HEK293 (cell line): ENCODE data around the gene USP32.

Source experiments
- CTCF ChIP-seq: fragments of 450-650 bp; formaldehyde crosslinking; IDR thresholded peaks from 2 replicates; pipeline ENCODE4 v1.5.1; 2016; ENCODE audit warnings: missing biosample characterization, missing genetic modification characterization
- MZF1 ChIP-seq: fragments of 450-650 bp; formaldehyde crosslinking; IDR thresholded peaks from 2 replicates; pipeline ENCODE4 v1.5.1; 2017; ENCODE audit warnings: missing biosample characterization, missing genetic modification characterization, borderline replicate concordance
- ZBTB1 ChIP-seq: fragments of 450-650 bp; formaldehyde crosslinking; IDR thresholded peaks from 2 replicates; pipeline ENCODE4 v1.5.1; 2016; ENCODE audit warnings: missing biosample characterization, missing genetic modification characterization
- ZBTB44 ChIP-seq: fragments of 450-650 bp; IDR thresholded peaks from 2 replicates; pipeline ENCODE4 v1.5.1; 2018; ENCODE audit warnings: missing biosample characterization, mild to moderate bottlenecking, missing genetic modification characterization

GRCh38 chr17:60315650-60316049 lies 76.3 kb downstream of the USP32 start:
- TF ChIP-seq MZF1 (tag by site-specific recombination) (no peak), CTCF (tag by site-specific recombination) (no peak), ZBTB1 (tag by site-specific recombination) (no peak), ZBTB44 (no peak)
